GM12892 (cell line): Measurements from ENCODE around the gene GNAI3.

Experiments used
- DNase-seq: peaks from one replicate; pipeline ENCODE4 v3.0.0; 2011; ENCODE audit not compliant: insufficient read length
- FAIRE-seq: peaks from 2 replicates; lab custom pipeline; 2011; peaks lifted over from hg19 to GRCh38; lab: Jason Lieb, UNC
- POLR2A ChIP-seq: IDR thresholded peaks from 2 replicates; pipeline ENCODE4 v1.6.1; 2011; ENCODE audit warnings: low read depth, low read length, control low read depth
- POLR2AphosphoS5 ChIP-seq: IDR thresholded peaks from 2 replicates; pipeline ENCODE4 v1.6.1; 2011; ENCODE audit warnings: low read depth, low read length, control low read depth
- TAF1 ChIP-seq: IDR thresholded peaks from 2 replicates; pipeline ENCODE4 v1.6.1; 2011; ENCODE audit warnings: low read depth, mild to moderate bottlenecking, control low read depth, low read length, borderline replicate concordance

Gene GNAI3

GRCh38 chr1:109630081-109630897 lies 81.9 kb downstream of the GNAI3 start:
- DNase-seq = no peak
- TF ChIP-seq POLR2AphosphoS5 = no peak
- TF ChIP-seq POLR2A = no peak
- TF ChIP-seq TAF1 = no peak
- no peak for FAIRE-seq

GRCh38 chr1:109630898-109631512 lies 82.6 kb downstream of the GNAI3 start:
- FAIRE-seq (no peak), DNase-seq (no peak)
- TF ChIP-seq POLR2AphosphoS5 = no peak
- no peak for TF ChIP-seq POLR2A
- no peak for TF ChIP-seq TAF1

- FAIRE-seq = no peak
- no peak for DNase-seq
- TF ChIP-seq POLR2A = no peak
- TF ChIP-seq POLR2AphosphoS5 = no peak
- no peak for TF ChIP-seq TAF1
Observed at GRCh38 chr1:109631513-109632505, 83.4 kb downstream of the GNAI3 start.

- FAIRE-seq (no peak), DNase-seq (no peak)
- TF ChIP-seq TAF1 (no peak), POLR2AphosphoS5 (no peak), POLR2A (no peak; the same call in 1 of the 2 replicates)
Observed at GRCh38 chr1:109632671-109633346, 84.4 kb downstream of the GNAI3 start.

GRCh38 chr1:109634292-109634691 lies 85.9 kb downstream of the GNAI3 start:
- DNase-seq = no peak
- FAIRE-seq = peak; percentile 74
- no peak for TF ChIP-seq POLR2A
- no peak for TF ChIP-seq TAF1
- TF ChIP-seq POLR2AphosphoS5 = no peak

GRCh38 chr1:109634771-109635750 lies 86.6 kb downstream of the GNAI3 start:
- DNase-seq (no peak), FAIRE-seq (peak; percentile 40)
- TF ChIP-seq POLR2AphosphoS5 = no peak
- TF ChIP-seq TAF1 = no peak
- no peak for TF ChIP-seq POLR2A

GRCh38 chr1:109635862-109636200 lies 87.4 kb downstream of the GNAI3 start:
- no peak for TF ChIP-seq POLR2A
- TF ChIP-seq TAF1 = no peak
- no peak for TF ChIP-seq POLR2AphosphoS5
- FAIRE-seq (no peak), DNase-seq (no peak)

- TF ChIP-seq TAF1 = no peak
- no peak for TF ChIP-seq POLR2AphosphoS5
- TF ChIP-seq POLR2A = no peak
- no peak for DNase-seq
- no peak for FAIRE-seq
Observed at GRCh38 chr1:109636201-109636952, 88.0 kb downstream of the GNAI3 start.

GRCh38 chr1:109637446-109637845 lies 89.0 kb downstream of the GNAI3 start:
- DNase-seq (no peak), FAIRE-seq (no peak)
- no peak for TF ChIP-seq TAF1
- TF ChIP-seq POLR2A = no peak
- no peak for TF ChIP-seq POLR2AphosphoS5
